Panc1 (cell line): Measurements from ENCODE around the gene ENTPD2.

Source experiments
- CTCF ChIP-seq: fragments of 450-650 bp; IDR thresholded peaks from 2 replicates; pipeline ENCODE4 v1.5.1; 2017; ENCODE audit warnings: mild to moderate bottlenecking
- SIN3A ChIP-seq: IDR thresholded peaks from 2 replicates; pipeline ENCODE4 v1.6.1; 2012; ENCODE audit warnings: low read depth, mild to moderate bottlenecking, low read length, moderate library complexity, borderline replicate concordance; ENCODE audit not compliant: insufficient read depth
- TCF7L2 ChIP-seq: IDR thresholded peaks from 2 replicates; pipeline ENCODE4 v1.6.1; 2011; ENCODE audit warnings: mild to moderate bottlenecking, low read depth, low read length, inconsistent platforms

DNA sequence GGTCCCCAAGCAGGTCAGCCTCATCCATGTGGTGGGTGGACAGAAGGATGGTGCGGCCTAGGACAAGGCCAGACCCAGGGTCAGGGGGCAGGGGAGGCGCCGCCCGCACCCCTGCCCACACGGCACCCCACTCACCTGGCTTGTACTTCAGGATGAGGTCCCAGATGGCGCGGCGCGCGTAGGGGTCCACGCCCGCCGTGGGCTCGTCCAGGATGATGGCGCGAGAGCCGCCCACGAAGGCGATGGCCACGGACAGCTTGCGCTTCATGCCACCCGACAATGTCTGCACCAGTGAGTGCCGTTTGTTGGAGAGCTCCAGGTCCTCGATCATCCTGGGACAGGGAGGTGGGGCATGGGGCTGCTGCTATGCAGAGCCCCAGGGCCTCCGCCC is 38.3 kb downstream of the ENTPD2 start:
- TF ChIP-seq CTCF (no peak), TCF7L2 (no peak), SIN3A (no peak)
